OCI-LY1 (cell line): ENCODE measurements around the gene SNAPC4.

Experiments used
- H2AFZ ChIP-seq: fragments of 200-600 bp; sonication (generic), shearing (Covaris generic); 2 replicates; pipeline ENCODE4 v1.6.0; 2014; ENCODE audit warnings: antibody characterized with exemption, mild to moderate bottlenecking, low read length
- H3F3A ChIP-seq: fragments of 200-600 bp; sonication (generic), shearing (Covaris generic); 2 replicates; pipeline ENCODE4 v1.6.0; 2014; ENCODE audit warnings: mild to moderate bottlenecking, antibody characterized with exemption, low read length, moderate library complexity; ENCODE audit not compliant: insufficient read depth
- H3K27ac ChIP-seq: fragments of 200-600 bp; sonication (generic); 2 replicates; pipeline ENCODE4 v1.5.1; 2014; ENCODE audit warnings: low read length, mixed run types, mild to moderate bottlenecking, low read depth; ENCODE audit not compliant: poor library complexity, severe bottlenecking
- H3K27me3 ChIP-seq: fragments of 200-600 bp; sonication (generic); 2 replicates; pipeline ENCODE4 v1.6.0; 2014; ENCODE audit warnings: antibody characterized with exemption, mild to moderate bottlenecking, low read length, moderate library complexity; ENCODE audit not compliant: insufficient read depth
- H3K36me3 ChIP-seq: fragments of 200-600 bp; sonication (generic); 2 replicates; pipeline ENCODE4 v1.6.1; 2014; ENCODE audit warnings: mild to moderate bottlenecking, antibody characterized with exemption, low read length, moderate library complexity, mixed read lengths; ENCODE audit not compliant: insufficient read depth
- H3K4me1 ChIP-seq: fragments of 200-600 bp; sonication (generic); 2 replicates; pipeline ENCODE4 v1.5.1; 2014; ENCODE audit warnings: mild to moderate bottlenecking, low read length, moderate library complexity; ENCODE audit not compliant: insufficient read depth, severe bottlenecking
- H3K4me2 ChIP-seq: fragments of 200-600 bp; sonication (generic), shearing (Covaris generic); 2 replicates; pipeline ENCODE4 v1.6.1; 2014; ENCODE audit warnings: low read length
- H3K4me3 ChIP-seq: fragments of 200-600 bp; sonication (generic); 2 replicates; pipeline ENCODE4 v1.5.1; 2014; ENCODE audit warnings: low read length, low read depth, mild to moderate bottlenecking, mixed read lengths; ENCODE audit not compliant: poor library complexity, severe bottlenecking
- H3K79me2 ChIP-seq: fragments of 200-600 bp; shearing (Covaris generic); 2 replicates; pipeline ENCODE4 v1.6.1; 2016; ENCODE audit warnings: mixed run types, low read length, mixed read lengths; ENCODE audit not compliant: insufficient read depth
- H3K9ac ChIP-seq: fragments of 200-600 bp; sonication (generic), shearing (Covaris generic); 2 replicates; pipeline ENCODE4 v1.6.1; 2014; ENCODE audit warnings: mild to moderate bottlenecking, low read length, mixed read lengths
- H3K9me2 ChIP-seq: fragments of 200-600 bp; sonication (generic), shearing (Covaris generic); 2 replicates; pipeline ENCODE4 v1.6.1; 2014; ENCODE audit warnings: low read depth, mild to moderate bottlenecking, low read length, mixed read lengths
- H3K9me3 ChIP-seq: fragments of 200-600 bp; shearing (Covaris generic); 2 replicates; pipeline ENCODE4 v1.6.1; 2014; ENCODE audit warnings: low read length, mixed read lengths
- H4K20me1 ChIP-seq: fragments of 200-600 bp; sonication (generic), shearing (Covaris generic); 2 replicates; pipeline ENCODE4 v1.6.0; 2016; ENCODE audit warnings: mild to moderate bottlenecking, low read length; ENCODE audit not compliant: insufficient read depth
- CTCF ChIP-seq: fragments of 200-600 bp; sonication (generic), shearing (Covaris generic); IDR thresholded peaks from 2 replicates; pipeline ENCODE4 v1.5.1; 2017; ENCODE audit warnings: mild to moderate bottlenecking, antibody characterized with exemption, low read length, moderate library complexity, mixed read lengths
- EZH2 ChIP-seq: fragments of 200-600 bp; sonication (generic), shearing (Covaris generic); IDR thresholded peaks from 2 replicates; pipeline ENCODE4 v1.8.0; 2017; ENCODE audit warnings: borderline replicate concordance, mixed run types, mild to moderate bottlenecking, antibody characterized with exemption, low read length, moderate library complexity, mixed read lengths

SNAPC4 gene

GRCh38 chr9:136434580-136435169, 34.7 kb upstream of the SNAPC4 start:
- TF ChIP-seq CTCF: no peak
- TF ChIP-seq EZH2: no peak
- Histone ChIP-seq H3K4me1 (peaks cover 25% of the 10 kb centered on the region), H3K9ac (no peak overlapping the region), H3K36me3 (no peaks in the 10 kb centered on the region; the same call in none of the 2 replicates), H3K9me3 (no peaks in the 10 kb centered on the region), H2AFZ (no peak overlapping the region), H3K4me2 (no peak overlapping the region), H3K9me2 (no peaks in the 10 kb centered on the region), H4K20me1 (no peaks in the 10 kb centered on the region), H3K4me3 (no peak overlapping the region), H3K27me3 (no peaks in the 10 kb centered on the region), H3K79me2 (no peaks in the 10 kb centered on the region), H3F3A (no peaks in the 10 kb centered on the region), H3K27ac (no peak overlapping the region)

- Histone ChIP-seq H3K27ac (no peak overlapping the region), H3K9ac (no peak overlapping the region), H4K20me1 (no peaks in the 10 kb centered on the region), H3K79me2 (no peaks in the 10 kb centered on the region), H3K36me3 (peaks cover 4% of the 10 kb centered on the region), H3K27me3 (no peaks in the 10 kb centered on the region), H3K4me2 (no peak overlapping the region), H3K4me3 (no peak overlapping the region), H3K9me3 (no peaks in the 10 kb centered on the region), H2AFZ (no peak overlapping the region), H3K9me2 (no peaks in the 10 kb centered on the region), H3K4me1 (peaks cover 25% of the 10 kb centered on the region), H3F3A (no peaks in the 10 kb centered on the region)
- TF ChIP-seq EZH2 (no peak), CTCF (no peak)
These were observed 34.0 kb upstream of the SNAPC4 start for GRCh38 chr9:136433849-136434579.

- TF ChIP-seq CTCF (no peak), EZH2 (no peak)
- no peaks in the 10 kb centered on the region for H3F3A ChIP-seq
- H3K4me1 ChIP-seq: peaks cover 17% of the 10 kb centered on the region
- no peak overlapping the region for H3K27ac ChIP-seq
- no peak overlapping the region for H3K4me2 ChIP-seq
- no peaks in the 10 kb centered on the region for H3K9me3 ChIP-seq
- no peaks in the 10 kb centered on the region for H3K9me2 ChIP-seq
- H3K4me3 ChIP-seq: no peak overlapping the region
- H2AFZ ChIP-seq: no peak overlapping the region
- no peaks in the 10 kb centered on the region for H4K20me1 ChIP-seq
- H3K9ac ChIP-seq: no peak overlapping the region
- no peaks in the 10 kb centered on the region for H3K27me3 ChIP-seq
- H3K79me2 ChIP-seq: no peaks in the 10 kb centered on the region
- peaks cover 6% of the 10 kb centered on the region for H3K36me3 ChIP-seq
These were observed 33.2 kb upstream of the SNAPC4 start for GRCh38 chr9:136433043-136433715.
